Suprapubic skin (tissue), 3 donors: ENCODE results near the gene IDI1.

Experiments used
- CTCF ChIP-seq, 2 donors: fragments of 200-600 bp in 1 of 2; fragments of 450-650 bp in 1 of 2; sonication (generic) in 1 of 2; IDR thresholded peaks; one replicate each; pipeline ENCODE4 v1.5.1; 2016 to 2019; ENCODE audit warnings: antibody characterized with exemption in 2 of 2, mild to moderate bottlenecking in 1 of 2, moderate library complexity in 1 of 2
- EP300 ChIP-seq: sonication (generic); formaldehyde crosslinking; IDR thresholded peaks from one replicate; pipeline ENCODE4 v1.6.1; 2017; ENCODE audit warnings: antibody characterized with exemption
- POLR2A ChIP-seq, 2 donors: fragments of 450-650 bp; IDR thresholded peaks; one replicate each; pipeline ENCODE4 v1.6.1; 2017; ENCODE audit warnings: antibody characterized with exemption in 2 of 2, mild to moderate bottlenecking in 2 of 2, moderate library complexity in 2 of 2

- TF ChIP-seq CTCF (IDR thresholded peaks at IDR 0.05) (no peak), EP300 (no peak), POLR2A (IDR thresholded peaks at IDR 0.05) (peak in 1 of 2 donors; percentile 61)
Measured at GRCh38 chr10:1056326-1057105, 7.6 kb upstream of the IDI1 start, which contains the start of gene WDR37.
